ENCODE measurements around the gene PNLIPRP1. TPM values are rescaled to one million over a fixed set of nuclear protein-coding genes. Genes with fewer than 3 reads are reported as not detected.

Gene PNLIPRP1
- total and polyA plus RNA-seq, 10 of the 15 experiments (the other 5 are each of a cell fraction or from before 2014, with no cell fraction given), result 0.74 TPM; not detected in 9

GRCh38 chr10:116610443-116611152 lies 19.8 kb downstream of the PNLIPRP1 start:
- no peak overlapping the region for H2AFZ ChIP-seq (ENCODE audit: control insufficient read depth, low read depth, low read length)
- no peaks in the 10 kb centered on the region for H3K36me3 ChIP-seq (ENCODE audit: control insufficient read depth in 2 of 2, insufficient read depth in 2 of 2, low read length in 1 of 2)
- ChIA-PET CTCF (no interaction called here), SMC1A (ENCODE audit: uncharacterized antibody, unreplicated experiment) (no interaction called here), POLR2A (no interaction called here), RAD21 (ENCODE audit: unreplicated experiment) (no interaction called here)
- no peaks in the 10 kb centered on the region for H3K9me3 ChIP-seq (replicated peaks; ENCODE audit: control insufficient read depth, insufficient read depth, low read length)
- H3K27me3 ChIP-seq (replicated peaks in 1 of 2; ENCODE audit: control insufficient read depth in 2 of 2, insufficient read depth in 2 of 2, low read length in 1 of 2), result no peaks in the 10 kb centered on the region
- TF ChIP-seq ZNF274 (IDR thresholded peaks at IDR 0.05; ENCODE audit: insufficient read depth, insufficient read length) (no peak), MXI1 (IDR thresholded peaks at IDR 0.05; ENCODE audit: low read depth, low read length) (no peak), MTA2 (IDR thresholded peaks at IDR 0.05; ENCODE audit: low read depth) (no peak), JUND (IDR thresholded peaks at IDR 0.05; ENCODE audit: low read depth, low read length) (no peak), CHD4 (IDR thresholded peaks at IDR 0.05) (no peak), ZNF384 (IDR thresholded peaks at IDR 0.05; ENCODE audit: borderline replicate concordance, low read depth, low read length) (no peak), GABPA (IDR thresholded peaks at IDR 0.05; ENCODE audit: low read depth) (no peak), BCLAF1 (IDR thresholded peaks at IDR 0.05) (no peak)
- FAIRE-seq, result no peak
- H3K27ac ChIP-seq (ENCODE audit: control insufficient read depth, insufficient read depth), result no peak overlapping the region
- 84% methylated on average over 13 of the region's 13 CpGs for WGBS (ENCODE audit: insufficient coverage, insufficient replicate concordance, low lambda C conversion rate, missing lambda C conversion rate)
- intact Hi-C loops (cut with micrococcal nuclease; ENCODE audit: unreplicated experiment) (no loop called here), in situ Hi-C loops (cut with MboI) (no loop called here)
- no peak for ATAC-seq
- H3K9ac ChIP-seq (ENCODE audit: control insufficient read depth, insufficient read depth, low read length), result no peak overlapping the region
- no peak overlapping the region for H3K4me3 ChIP-seq
- H3K4me1 ChIP-seq (ENCODE audit: control insufficient read depth, insufficient read depth, low read length), result no peaks in the 10 kb centered on the region
- no peak overlapping the region for H3K4me2 ChIP-seq (ENCODE audit: control insufficient read depth, insufficient read depth)
- DNase-seq (ENCODE audit: low read depth, low spot score), result no peak
- H4K20me1 ChIP-seq (ENCODE audit: control insufficient read depth, insufficient read depth), result no peaks in the 10 kb centered on the region
- BruUV-seq (replicated peaks), result no TSS peak
- H3K79me2 ChIP-seq (ENCODE audit: control insufficient read depth, insufficient read depth, low read length), result no peaks in the 10 kb centered on the region
